Measurements from ENCODE around the gene CLASP2.

CLASP2 gene

GRCh38 chr3:33636125-33636850, 81.8 kb downstream of the CLASP2 start:
- no peak for DNase-seq (ENCODE audit: low read depth in 2 of 2)

- DNase-seq (ENCODE audit: low read depth in 2 of 2) = no peak
Observed at GRCh38 chr3:33634262-33634661, 83.8 kb downstream of the CLASP2 start.

- no peak for DNase-seq (ENCODE audit: low read depth in 2 of 2)
Observed at GRCh38 chr3:33629219-33629618, 88.8 kb downstream of the CLASP2 start.

- no peak for DNase-seq (ENCODE audit: low read depth in 2 of 2)
Observed at GRCh38 chr3:33624756-33625155, 93.3 kb downstream of the CLASP2 start.

GRCh38 chr3:33613041-33613440, 105.0 kb downstream of the CLASP2 start:
- no peak for DNase-seq (ENCODE audit: low read depth in 2 of 2)

GRCh38 chr3:33612607-33613006, 105.4 kb downstream of the CLASP2 start:
- DNase-seq (ENCODE audit: low read depth in 2 of 2) = no peak

- no peak for DNase-seq (ENCODE audit: low read depth in 2 of 2)
Observed at GRCh38 chr3:33602829-33603228, 115.2 kb downstream of the CLASP2 start.

- no peak for DNase-seq (ENCODE audit: low read depth in 2 of 2)
Observed at GRCh38 chr3:33597257-33597689, 120.8 kb downstream of the CLASP2 start.

GRCh38 chr3:33592999-33593398, 125.1 kb downstream of the CLASP2 start:
- DNase-seq (ENCODE audit: low read depth in 2 of 2) = no peak

GRCh38 chr3:33590541-33590940, 127.5 kb downstream of the CLASP2 start:
- no peak for DNase-seq (ENCODE audit: low read depth in 2 of 2)

- no peak for DNase-seq (ENCODE audit: low read depth in 2 of 2)
Observed at GRCh38 chr3:33586402-33586801, 131.7 kb downstream of the CLASP2 start.

- no peak for DNase-seq (ENCODE audit: low read depth in 2 of 2)
Observed at GRCh38 chr3:33582234-33582633, 135.8 kb downstream of the CLASP2 start.

GRCh38 chr3:33581666-33582065, 136.4 kb downstream of the CLASP2 start:
- DNase-seq (ENCODE audit: low read depth in 2 of 2) = no peak

GRCh38 chr3:33579840-33580239, 138.2 kb downstream of the CLASP2 start:
- DNase-seq (ENCODE audit: low read depth in 2 of 2) = no peak

GRCh38 chr3:33579178-33579510, 138.9 kb downstream of the CLASP2 start:
- no peak for DNase-seq (ENCODE audit: low read depth in 2 of 2)

GRCh38 chr3:33578325-33579177, 139.5 kb downstream of the CLASP2 start:
- DNase-seq (ENCODE audit: low read depth in 2 of 2) = no peak

GRCh38 chr3:33577588-33577987, 140.5 kb downstream of the CLASP2 start:
- no peak for DNase-seq (ENCODE audit: low read depth in 2 of 2)

- no peak for DNase-seq (ENCODE audit: low read depth in 2 of 2)
Observed at GRCh38 chr3:33577173-33577572, 140.9 kb downstream of the CLASP2 start.

- no peak for DNase-seq (ENCODE audit: low read depth in 2 of 2)
Observed at GRCh38 chr3:33575311-33575710, 142.7 kb downstream of the CLASP2 start.

GRCh38 chr3:33557829-33558228, 160.2 kb downstream of the CLASP2 start:
- DNase-seq (ENCODE audit: low read depth in 2 of 2) = no peak

- no peak for DNase-seq (ENCODE audit: low read depth in 2 of 2)
Observed at GRCh38 chr3:33557279-33557678, 160.8 kb downstream of the CLASP2 start.

- no peak for DNase-seq (ENCODE audit: low read depth in 2 of 2)
Observed at GRCh38 chr3:33547101-33547500, 171.0 kb downstream of the CLASP2 start.

- DNase-seq (ENCODE audit: low read depth in 2 of 2) = no peak
Observed at GRCh38 chr3:33544126-33544525, 173.9 kb downstream of the CLASP2 start.

All from stimulated activated CD4-positive, alpha-beta T cell treated with anti-CD3 and anti-CD28 coated beads, Interleukin-4, amount 100 ng/mL, for 48 hours (primary cell).